IMR-90 (cell line): ENCODE results near the gene NCKAP5. TPM values are rescaled to one million over a fixed set of nuclear protein-coding genes. Genes with fewer than 3 reads are reported as not detected.

Experiments used
- ATAC-seq: fragments of 200-7000 bp; cut with Tn5 transposase; 2 replicates; pipeline ENCODE4 v1.9.1; 2020; ENCODE audit warnings: low read depth, mild to moderate bottlenecking, moderate library complexity
- BruUV-seq: library from RNA; stranded (reverse); fragments of 400-500 nt; replicated peaks from 2 replicates; lab custom pipeline; 2021; lab: Mats Ljungman, UMichigan
- CTCF ChIA-PET: fragments of 300-600 bp; formaldehyde crosslinking; extraction: SDS; loops from one replicate; lab custom pipeline; 2021; ENCODE audit warnings: antibody characterized with exemption; lab: Yijun Ruan, JAX
- POLR2A ChIA-PET: fragments of 300-600 bp; sonication (Branson Sonifier 250); formaldehyde crosslinking; loops from one replicate; lab custom pipeline; 2022; ENCODE audit warnings: antibody characterized with exemption; ENCODE audit not compliant: unreplicated experiment; lab: Charles Lee
- DNase-seq: peaks from one replicate; pipeline ENCODE4 v3.0.0; 2013
- H2AFZ ChIP-seq: replicated peaks from 2 replicates; pipeline ENCODE3; 2013; ENCODE audit warnings: low read length, mild to moderate bottlenecking; ENCODE audit not compliant: poor library complexity
- H2AK5ac ChIP-seq: 2 replicates; pipeline ENCODE4 v1.6.1; 2013; ENCODE audit warnings: low read depth, low read length, inconsistent platforms
- H2AK9ac ChIP-seq: replicated peaks from 2 replicates; pipeline ENCODE3; 2013; ENCODE audit warnings: mild to moderate bottlenecking, low read depth, low read length, moderate library complexity; ENCODE audit not compliant: poor library complexity
- H2BK120ac ChIP-seq: 2 replicates; pipeline ENCODE4 v1.6.1; 2013; ENCODE audit warnings: low read depth, low read length, inconsistent platforms
- H2BK15ac ChIP-seq: 3 replicates; pipeline ENCODE4 v1.6.1; 2013; ENCODE audit warnings: low read depth, low read length, inconsistent platforms
- H2BK20ac ChIP-seq: 2 replicates; pipeline ENCODE4 v1.6.1; 2013; ENCODE audit warnings: low read depth, mild to moderate bottlenecking, inconsistent platforms, low read length, moderate library complexity
- H2BK5ac ChIP-seq: 2 replicates; pipeline ENCODE4 v1.6.1; 2013; ENCODE audit warnings: mild to moderate bottlenecking, low read depth, low read length, inconsistent platforms; ENCODE audit not compliant: poor library complexity, severe bottlenecking
- H3K14ac ChIP-seq: replicated peaks from 2 replicates; pipeline ENCODE4 v1.6.1; 2013; ENCODE audit warnings: low read depth, low read length, inconsistent platforms
- H3K18ac ChIP-seq: 2 replicates; pipeline ENCODE4 v1.6.1; 2013; ENCODE audit warnings: low read depth, low read length, control low read depth
- H3K23ac ChIP-seq: 2 replicates; pipeline ENCODE4 v1.6.1; 2013; ENCODE audit warnings: low read depth, low read length, inconsistent platforms
- H3K27ac ChIP-seq: 2 replicates; pipeline ENCODE4 v1.5.1; 2013; ENCODE audit warnings: mild to moderate bottlenecking, control low read depth, low read length; ENCODE audit not compliant: insufficient read depth
- H3K27me3 ChIP-seq: 2 replicates; pipeline ENCODE4 v1.6.1; 2013; ENCODE audit warnings: low read length; ENCODE audit not compliant: control insufficient read depth, insufficient read depth
- H3K36me3 ChIP-seq: 2 replicates; pipeline ENCODE4 v1.6.1; 2013; ENCODE audit warnings: low read length, mixed read lengths; ENCODE audit not compliant: control insufficient read depth, insufficient read depth
- H3K4ac ChIP-seq: 2 replicates; pipeline ENCODE4 v1.6.1; 2013; ENCODE audit warnings: low read depth, low read length, inconsistent platforms
- H3K4me1 ChIP-seq: 2 replicates; pipeline ENCODE4 v1.6.1; 2013; ENCODE audit warnings: low read length, mixed read lengths; ENCODE audit not compliant: control insufficient read depth, insufficient read depth
- H3K4me2 ChIP-seq: 2 replicates; pipeline ENCODE4 v1.6.1; 2013; ENCODE audit warnings: low read depth, mild to moderate bottlenecking, control low read depth, low read length, moderate library complexity
- H3K4me3 ChIP-seq: 2 replicates; pipeline ENCODE4 v1.5.1; 2013; ENCODE audit warnings: low read depth, mild to moderate bottlenecking, control low read depth, low read length, moderate library complexity; ENCODE audit not compliant: insufficient read depth
- H3K56ac ChIP-seq: 2 replicates; pipeline ENCODE4 v1.6.1; 2013; ENCODE audit warnings: low read length, inconsistent platforms; ENCODE audit not compliant: insufficient read depth; ENCODE audit errors: extremely low read depth
- H3K79me1 ChIP-seq, 2 experiments: 2 replicates each; pipeline ENCODE4 v1.6.1; 2013; ENCODE audit warnings: low read length in 2 of 2, inconsistent platforms in 1 of 2, low read depth in 1 of 2
- H3K9ac ChIP-seq: 2 replicates; pipeline ENCODE4 v1.6.1; 2013; ENCODE audit warnings: low read depth, low read length, control low read depth
- H3K9me1 ChIP-seq: 2 replicates; pipeline ENCODE4 v1.6.1; 2013; ENCODE audit warnings: low read length, inconsistent platforms; ENCODE audit not compliant: insufficient read depth
- H3K9me3 ChIP-seq: 2 replicates; pipeline ENCODE4 v1.6.1; 2013; ENCODE audit warnings: low read length; ENCODE audit not compliant: control insufficient read depth, insufficient read depth
- H4K20me1 ChIP-seq: 2 replicates; pipeline ENCODE4 v1.6.1; 2013; ENCODE audit warnings: low read length, inconsistent platforms; ENCODE audit not compliant: insufficient read depth
- H4K5ac ChIP-seq: 2 replicates; pipeline ENCODE4 v1.6.1; 2013; ENCODE audit warnings: mild to moderate bottlenecking, low read depth, low read length, control low read depth
- H4K8ac ChIP-seq, 2 experiments: 2 replicates each; pipeline ENCODE4 v1.6.1; 2013; ENCODE audit warnings: low read depth in 2 of 2, low read length in 2 of 2, control low read depth in 1 of 2, inconsistent platforms in 1 of 2
- H4K91ac ChIP-seq: 2 replicates; pipeline ENCODE4 v1.6.1; 2013; ENCODE audit warnings: low read depth, low read length, inconsistent platforms; ENCODE audit not compliant: insufficient read depth
- CEBPB ChIP-seq: IDR thresholded peaks from 2 replicates; pipeline ENCODE4 v1.6.1; 2012; ENCODE audit warnings: low read depth, low read length, improper control_type of control experiment
- CTCF ChIP-seq: conservative IDR thresholded peaks from 2 replicates; pipeline ENCODE4 v1.5.1; 2012; ENCODE audit warnings: mild to moderate bottlenecking, low read depth, low read length, improper control_type of control experiment
- MAFK ChIP-seq: IDR thresholded peaks from 2 replicates; pipeline ENCODE4 v1.6.1; 2012; ENCODE audit warnings: low read depth, low read length, improper control_type of control experiment
- MAZ ChIP-seq: IDR thresholded peaks from 2 replicates; pipeline ENCODE4 v1.6.1; 2012; ENCODE audit warnings: low read depth, mild to moderate bottlenecking, low read length, improper control_type of control experiment, moderate library complexity, borderline replicate concordance
- POLR2A ChIP-seq: IDR thresholded peaks from 2 replicates; pipeline ENCODE4 v1.6.1; 2012; ENCODE audit warnings: mild to moderate bottlenecking, low read depth, low read length
- RAD21 ChIP-seq: IDR thresholded peaks from 2 replicates; pipeline ENCODE4 v1.6.1; 2012; ENCODE audit warnings: low read length, improper control_type of control experiment
- SMC3 ChIP-seq: fragments of 150-350 bp; IDR thresholded peaks from 2 replicates; pipeline ENCODE4 v1.6.1; 2016; ENCODE audit warnings: low read depth, mild to moderate bottlenecking, antibody characterized with exemption, low read length, moderate library complexity
- USF2 ChIP-seq: fragments of 150-350 bp; IDR thresholded peaks from 2 replicates; pipeline ENCODE4 v1.6.1; 2017; ENCODE audit warnings: mild to moderate bottlenecking, antibody characterized with exemption, low read length, low read depth
- WGBS, 2 experiments: methylation state at CpG; one replicate each; pipeline versions ENCODE4 v1.1.5 to v1.1.7; 2013; ENCODE audit warnings: missing lambda C conversion rate in 2 of 2; ENCODE audit not compliant: insufficient read length in 1 of 2; ENCODE audit errors: extremely low coverage in 2 of 2; 5-methylcytosine and 5-hydroxymethylcytosine counted together
- dilution Hi-C: fragments of 300-500 bp; cut with HindIII; formaldehyde crosslinking; loops from one replicate; pipeline ENCODE4 v1.14.3; 2018; ENCODE audit warnings: low sequenced_read_pairs; ENCODE audit not compliant: unreplicated experiment
- in situ Hi-C: fragments of 300-500 bp; cut with MboI; formaldehyde crosslinking; loops from 3 replicates; pipeline ENCODE4 v1.14.3; 2019; ENCODE audit warnings: low sequenced_read_pairs, inconsistent platforms, mixed read lengths
- intact Hi-C: fragments of 100-400 bp; cut with micrococcal nuclease; formaldehyde crosslinking; loops from 2 replicates; pipeline ENCODE4 v1.10.0; 2022
- polyA plus RNA-seq, 3 experiments: library from polyadenylated mRNA; depleted of rRNA; stranded (reverse); fragments of >200 nt; gene quantifications; 2 replicates each; pipeline ENCODE4 v1.2.3, GENCODE V29; 2012; ENCODE audit warnings: low replicate concordance in 1 of 3
- total RNA-seq: library from RNA; depleted of rRNA; stranded (reverse); fragments of >200 nt; gene quantifications from 2 replicates; pipeline ENCODE4 v1.2.3, GENCODE V29; 2012

NCKAP5 gene
- total and polyA plus RNA-seq, 2 of the 4 experiments (the other 2 are of a cell fraction): 2.7 to 3.9 TPM

GRCh38 chr2:133044556-133044955 is 523.7 kb downstream of the NCKAP5 start:
- Histone ChIP-seq H3K4me2 (no peak overlapping the region), H3K27ac (no peak overlapping the region), H2AFZ (no peak overlapping the region), H3K4ac (no peak overlapping the region), H3K36me3 (no peaks in the 10 kb centered on the region), H4K5ac (peak overlapping the region; percentile 43), H3K9me1 (peaks cover 3% of the 10 kb centered on the region), H2AK9ac (no peak overlapping the region), H4K91ac (no peak overlapping the region), H2BK120ac (0 out of 2 replicates have a peak overlapping the region, but pooled peaks have one; percentile 1), H3K14ac (0 out of 2 replicates have a peak overlapping the region, but pooled peaks have one; percentile 23), H3K4me3 (no peak overlapping the region), H3K9ac (no peak overlapping the region), H4K20me1 (peaks cover 4% of the 10 kb centered on the region; the same call in 1 of the 2 replicates), H4K8ac (peak overlapping the region in 1 of 2 experiments; percentile 31; a peak in 1 of 4 replicates), H3K23ac (no peak overlapping the region), H3K4me1 (peaks cover 3% of the 10 kb centered on the region; the same call in 1 of the 2 replicates), H2BK15ac (no peak overlapping the region), H3K27me3 (no peaks in the 10 kb centered on the region), H3K9me3 (no peaks in the 10 kb centered on the region), H2BK20ac (no peak overlapping the region), H3K18ac (peak overlapping the region; percentile 5; the same call in 1 of the 2 replicates), H2BK5ac (no peak overlapping the region), H3K56ac (no peak overlapping the region), H3K79me1 (peaks cover 6 to 42% of the 10 kb centered on the region in 2 experiments; a peak in 2 of 4 replicates), H2AK5ac (no peak overlapping the region; the same call in 1 of the 2 replicates)
- dilution Hi-C loops: no loop called here
- intact Hi-C loops: no loop called here
- ChIA-PET POLR2A (no interaction called here), CTCF (interaction anchor here (0.6 kb wide), 1 partner anchor 17 kb away, joined by 3 read pairs; no protein-coding TSS in a partner anchor)
- TF ChIP-seq CEBPB (no peak), SMC3 (no peak), POLR2A (no peak), CTCF (no peak), MAFK (no peak), USF2 (no peak), RAD21 (no peak), MAZ (no peak)
- BruUV-seq: no TSS peak
- ATAC-seq: no peak
- no peak for DNase-seq
- in situ Hi-C loops: no loop called here
- 100% methylated on average over 1 of the region's 4 CpGs; no CpG with 5 or more reads in 1 of the 2 experiments for WGBS, 2 experiments
